ENCODE results near the gene DNASE1L3. TPM values are rescaled to one million over a fixed set of nuclear protein-coding genes. Genes with fewer than 3 reads are reported as not detected.

DNASE1L3 gene
- total and polyA plus RNA-seq, 2 donors (not counting 3 experiments of a cell fraction or from before 2014, with no cell fraction given): 0.95 to 1.3 TPM

DNA sequence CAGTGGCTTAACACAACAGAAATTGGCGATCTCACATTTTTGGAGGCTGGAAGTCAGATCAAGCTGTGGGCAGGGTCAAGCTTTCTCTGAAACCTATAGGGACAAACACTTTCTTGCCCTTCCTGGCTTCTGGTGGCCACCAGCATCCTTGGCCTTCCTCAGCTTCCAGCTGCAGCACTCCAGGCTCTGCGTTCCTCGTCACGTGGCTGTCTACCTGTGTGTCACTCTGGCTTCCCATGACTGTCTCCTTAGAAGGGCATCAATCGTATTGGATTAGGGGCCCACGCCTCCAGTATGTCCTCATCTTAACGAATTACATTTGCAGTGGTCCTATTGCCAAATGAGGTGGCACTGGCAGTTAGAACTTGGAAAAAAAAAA lies 25.8 kb downstream of the DNASE1L3 start:
- Histone ChIP-seq H2AFZ (ENCODE audit: low read depth, low read length) (no peak overlapping the region), H3K36me3 (ENCODE audit: control insufficient read depth in 2 of 2, extremely low read depth in 1 of 2, insufficient read depth in 2 of 2, low read length in 2 of 2) (no peaks in the 10 kb centered on the region), H3K27ac (ENCODE audit: insufficient read depth, low read depth, low read length) (no peak overlapping the region), H3K4me2 (ENCODE audit: insufficient read depth, low read length) (no peak overlapping the region), H3K27me3 (ENCODE audit: control insufficient read depth in 2 of 2, insufficient read depth in 2 of 2, low read length in 2 of 2) (no peaks in the 10 kb centered on the region), H3K9me3 (replicated peaks; ENCODE audit: control insufficient read depth, insufficient read depth, low read length) (no peaks in the 10 kb centered on the region), H3K4me1 (ENCODE audit: control insufficient read depth, extremely low read depth, insufficient read depth, low read length) (no peaks in the 10 kb centered on the region), H4K20me1 (replicated peaks; ENCODE audit: control insufficient read depth, extremely low read depth, insufficient read depth, low read length) (no peaks in the 10 kb centered on the region), H3K79me2 (ENCODE audit: control insufficient read depth, insufficient read depth, low read length) (no peaks in the 10 kb centered on the region), H3K9me1 (replicated peaks; ENCODE audit: control insufficient read depth, extremely low read depth, insufficient read depth, low read length) (no peaks in the 10 kb centered on the region), H3K9ac (replicated peaks; ENCODE audit: extremely low read depth, insufficient read depth, low read length) (no peak overlapping the region), H3K4me3 (replicated peaks in 1 of 3; ENCODE audit: insufficient read depth in 1 of 3, low read depth in 1 of 3, low read length in 3 of 3) (no peak overlapping the region)
- ChIA-PET CTCF (interaction anchor here (8.3 to 10.8 kb wide), 3 partner anchors 33 to 121 kb away, joined by 93 to 369 read pairs (median 294); partner anchors contain the start of genes HTD2 and RPP14), POLR2A (no interaction called here)
- dilution Hi-C loops (cut with MboI; ENCODE audit: extremely low pct_ligation_motif_present, low sequenced_read_pairs) (no loop called here), intact Hi-C loops (cut with micrococcal nuclease) (loop anchor here (5.0 kb wide), 1 partner anchor 442 kb away; no protein-coding TSS in a partner anchor)
- FAIRE-seq: no peak
- TF ChIP-seq FOS (IDR thresholded peaks at IDR 0.05; ENCODE audit: borderline replicate concordance, insufficient read depth, low read length) (no peak), MYC (IDR thresholded peaks at IDR 0.05; ENCODE audit: low read depth, low read length) (no peak), EZH2 (IDR thresholded peaks at IDR 0.05; ENCODE audit: borderline replicate concordance, low read depth, low read length, severe bottlenecking) (no peak)
- DNase-seq (ENCODE audit: low read depth, low spot score): no peak
- BruUV-seq (replicated peaks): no TSS peak

GRCh38 chr3:58184309-58184981 lies 26.3 kb downstream of the DNASE1L3 start:
- H4K20me1 ChIP-seq (replicated peaks; ENCODE audit: control insufficient read depth, extremely low read depth, insufficient read depth, low read length): no peaks in the 10 kb centered on the region
- H3K4me2 ChIP-seq (ENCODE audit: insufficient read depth, low read length): no peak overlapping the region
- H3K4me3 ChIP-seq (replicated peaks in 1 of 3; ENCODE audit: insufficient read depth in 1 of 3, low read depth in 1 of 3, low read length in 3 of 3): no peak overlapping the region
- dilution Hi-C loops (cut with MboI; ENCODE audit: extremely low pct_ligation_motif_present, low sequenced_read_pairs) (no loop called here), intact Hi-C loops (cut with micrococcal nuclease) (no loop called here)
- BruUV-seq (replicated peaks): no TSS peak
- H3K4me1 ChIP-seq (ENCODE audit: control insufficient read depth, extremely low read depth, insufficient read depth, low read length): no peaks in the 10 kb centered on the region
- DNase-seq (ENCODE audit: low read depth, low spot score) (no peak), FAIRE-seq (no peak)
- TF ChIP-seq JUN (IDR thresholded peaks at IDR 0.05; ENCODE audit: borderline replicate concordance, insufficient read depth, insufficient read length, low read depth) (no peak), POLR2AphosphoS5 (IDR thresholded peaks at IDR 0.05; ENCODE audit: insufficient read depth, low read depth, low read length) (no peak), POLR2A (IDR thresholded peaks at IDR 0.05; ENCODE audit: low read depth, low read length) (no peak), MYC (IDR thresholded peaks at IDR 0.05; ENCODE audit: low read depth, low read length) (no peak), EZH2 (IDR thresholded peaks at IDR 0.05; ENCODE audit: borderline replicate concordance, low read depth, low read length, severe bottlenecking) (no peak), GATA2 (IDR thresholded peaks at IDR 0.05; ENCODE audit: insufficient read depth, insufficient read length, low read depth, low read length) (no peak)
- TF ChIP-seq, protein P1, sequence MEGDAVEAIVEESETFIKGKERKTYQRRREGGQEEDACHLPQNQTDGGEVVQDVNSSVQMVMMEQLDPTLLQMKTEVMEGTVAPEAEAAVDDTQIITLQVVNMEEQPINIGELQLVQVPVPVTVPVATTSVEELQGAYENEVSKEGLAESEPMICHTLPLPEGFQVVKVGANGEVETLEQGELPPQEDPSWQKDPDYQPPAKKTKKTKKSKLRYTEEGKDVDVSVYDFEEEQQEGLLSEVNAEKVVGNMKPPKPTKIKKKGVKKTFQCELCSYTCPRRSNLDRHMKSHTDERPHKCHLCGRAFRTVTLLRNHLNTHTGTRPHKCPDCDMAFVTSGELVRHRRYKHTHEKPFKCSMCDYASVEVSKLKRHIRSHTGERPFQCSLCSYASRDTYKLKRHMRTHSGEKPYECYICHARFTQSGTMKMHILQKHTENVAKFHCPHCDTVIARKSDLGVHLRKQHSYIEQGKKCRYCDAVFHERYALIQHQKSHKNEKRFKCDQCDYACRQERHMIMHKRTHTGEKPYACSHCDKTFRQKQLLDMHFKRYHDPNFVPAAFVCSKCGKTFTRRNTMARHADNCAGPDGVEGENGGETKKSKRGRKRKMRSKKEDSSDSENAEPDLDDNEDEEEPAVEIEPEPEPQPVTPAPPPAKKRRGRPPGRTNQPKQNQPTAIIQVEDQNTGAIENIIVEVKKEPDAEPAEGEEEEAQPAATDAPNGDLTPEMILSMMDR (IDR thresholded peaks at IDR 0.05; ENCODE audit: extremely low read depth in 1 of 2, insufficient read depth in 1 of 2, low read depth in 1 of 2, low read length in 2 of 2): no peak
- no peak overlapping the region for H2AFZ ChIP-seq (ENCODE audit: low read depth, low read length)
- no peaks in the 10 kb centered on the region for H3K79me2 ChIP-seq (ENCODE audit: control insufficient read depth, insufficient read depth, low read length)
- ChIA-PET POLR2A (no interaction called here), CTCF (interaction anchor here (8.3 to 10.8 kb wide), 3 partner anchors 34 to 122 kb away, joined by 93 to 369 read pairs (median 294); partner anchors contain the start of genes HTD2 and RPP14)
- H3K9me3 ChIP-seq (replicated peaks; ENCODE audit: control insufficient read depth, insufficient read depth, low read length): no peaks in the 10 kb centered on the region
- no peak overlapping the region for H3K27ac ChIP-seq (ENCODE audit: insufficient read depth, low read depth, low read length)
- no peaks in the 10 kb centered on the region for H3K27me3 ChIP-seq (ENCODE audit: control insufficient read depth in 2 of 2, insufficient read depth in 2 of 2, low read length in 2 of 2)
- H3K36me3 ChIP-seq (ENCODE audit: control insufficient read depth in 2 of 2, extremely low read depth in 1 of 2, insufficient read depth in 2 of 2, low read length in 2 of 2): no peaks in the 10 kb centered on the region
- H3K9me1 ChIP-seq (replicated peaks; ENCODE audit: control insufficient read depth, extremely low read depth, insufficient read depth, low read length): no peaks in the 10 kb centered on the region
- H3K9ac ChIP-seq (replicated peaks; ENCODE audit: extremely low read depth, insufficient read depth, low read length): no peak overlapping the region

All from endothelial cell of umbilical vein (primary cell).